Tibial nerve (tissue), 4 donors: ENCODE measurements around the gene SORCS2. TPM values are rescaled to one million over a fixed set of nuclear protein-coding genes. Genes with fewer than 3 reads are reported as not detected.
A peak's percentile ranks its signal among the peaks of the same experiment; 100 is the strongest.

Experiments
- DNase-seq, 2 donors: peaks; one replicate each; pipeline ENCODE4 v3.0.0-alpha.2; 2019; ENCODE audit warnings: low spot score in 2 of 2
- H3K27ac ChIP-seq, 4 donors: fragments of 200-600 bp; sonication (generic) in 3 of 4; one replicate each; pipeline ENCODE4 v1.5.1; 2017 to 2019; ENCODE audit warnings: mild to moderate bottlenecking in 1 of 4
- H3K27me3 ChIP-seq, 2 donors: fragments of 200-600 bp; sonication (generic) in 1 of 2; one replicate each; pipeline versions ENCODE4 v1.5.1 to v1.6.0; 2017 to 2019
- H3K36me3 ChIP-seq, 3 donors: fragments of 200-600 bp; sonication (generic); one replicate each; pipeline ENCODE4 v1.5.1; 2018 to 2019
- H3K4me1 ChIP-seq, 4 donors: fragments of 200-600 bp; sonication (generic) in 3 of 4; one replicate each; pipeline ENCODE4 v1.5.1; 2017 to 2019
- H3K4me3 ChIP-seq, 4 donors: fragments of 200-600 bp; sonication (generic) in 3 of 4; one replicate each; pipeline ENCODE4 v1.5.1; 2017 to 2019; ENCODE audit warnings: mild to moderate bottlenecking in 1 of 4, moderate library complexity in 1 of 4
- H3K9me3 ChIP-seq, 4 donors: fragments of 200-600 bp; sonication (generic) in 3 of 4; one replicate each; pipeline ENCODE4 v1.5.1; 2017 to 2019
- EP300 ChIP-seq, 2 donors: sonication (generic); formaldehyde crosslinking; IDR thresholded peaks; one replicate each; pipeline ENCODE4 v1.6.1; 2017; ENCODE audit warnings: antibody characterized with exemption in 2 of 2, mild to moderate bottlenecking in 1 of 2
- POLR2A ChIP-seq, 2 donors: fragments of 450-650 bp; IDR thresholded peaks; one replicate each; pipeline ENCODE4 v1.6.1; 2017; ENCODE audit warnings: antibody characterized with exemption in 2 of 2, mild to moderate bottlenecking in 2 of 2, moderate library complexity in 2 of 2
- WGBS, 2 donors: methylation state at CpG; one replicate each; pipeline ENCODE4 v1.1.5; 2018; 5-methylcytosine and 5-hydroxymethylcytosine counted together
- total RNA-seq, 4 donors: library from RNA; depleted of rRNA; stranded (reverse); fragments of >200 nt; gene quantifications; one replicate each; pipeline ENCODE4 v1.1.0, GENCODE V29; 2016
- TF ChIP-seq, protein P1 (sequence below), 5 experiments: fragments of 200-600 bp in 3 of 5; fragments of 450-650 bp in 2 of 5; sonication (generic) in 3 of 5; IDR thresholded peaks; one replicate each; pipeline ENCODE4 v1.5.1; 2016 to 2019; ENCODE audit warnings: antibody characterized with exemption in 5 of 5, mild to moderate bottlenecking in 3 of 5, moderate library complexity in 2 of 5

The SORCS2 gene
- total RNA-seq, 4 donors from 2014 or later, result 15.6 to 48.9 (median 38.3) TPM

DNA sequence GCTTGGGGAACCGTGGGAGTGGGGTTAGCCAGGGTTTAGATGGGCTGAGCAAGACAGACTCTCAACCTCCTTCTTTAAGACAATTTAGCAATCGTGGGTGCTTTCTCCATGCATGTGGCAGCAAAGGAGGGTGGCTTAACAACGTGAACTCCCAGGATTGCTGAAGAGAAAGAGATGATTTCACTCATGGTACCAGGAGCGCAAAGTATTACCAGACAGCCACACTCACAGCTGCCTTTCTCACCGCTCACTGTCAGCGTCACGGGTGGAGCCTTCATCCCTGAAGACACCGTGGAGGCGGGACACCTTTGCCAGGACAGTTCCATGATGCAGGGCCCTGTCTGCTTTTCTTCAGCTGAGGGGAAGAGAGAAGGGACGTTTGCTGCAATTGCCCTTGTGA lies 454.8 kb downstream of the SORCS2 start:
- Histone ChIP-seq H3K36me3 (peaks cover 0 to 14% (median 0%) of the 10 kb centered on the region in 3 donors), H3K4me3 (no peak overlapping the region), H3K9me3 (peaks cover 0 to 10% (median 0%) of the 10 kb centered on the region in 4 donors), H3K27me3 (no peaks in the 10 kb centered on the region), H3K27ac (peak overlapping the region in 1 of 4 donors; percentile 51), H3K4me1 (peaks cover 0 to 47% (median 11%) of the 10 kb centered on the region in 4 donors)
- TF ChIP-seq, protein P1, sequence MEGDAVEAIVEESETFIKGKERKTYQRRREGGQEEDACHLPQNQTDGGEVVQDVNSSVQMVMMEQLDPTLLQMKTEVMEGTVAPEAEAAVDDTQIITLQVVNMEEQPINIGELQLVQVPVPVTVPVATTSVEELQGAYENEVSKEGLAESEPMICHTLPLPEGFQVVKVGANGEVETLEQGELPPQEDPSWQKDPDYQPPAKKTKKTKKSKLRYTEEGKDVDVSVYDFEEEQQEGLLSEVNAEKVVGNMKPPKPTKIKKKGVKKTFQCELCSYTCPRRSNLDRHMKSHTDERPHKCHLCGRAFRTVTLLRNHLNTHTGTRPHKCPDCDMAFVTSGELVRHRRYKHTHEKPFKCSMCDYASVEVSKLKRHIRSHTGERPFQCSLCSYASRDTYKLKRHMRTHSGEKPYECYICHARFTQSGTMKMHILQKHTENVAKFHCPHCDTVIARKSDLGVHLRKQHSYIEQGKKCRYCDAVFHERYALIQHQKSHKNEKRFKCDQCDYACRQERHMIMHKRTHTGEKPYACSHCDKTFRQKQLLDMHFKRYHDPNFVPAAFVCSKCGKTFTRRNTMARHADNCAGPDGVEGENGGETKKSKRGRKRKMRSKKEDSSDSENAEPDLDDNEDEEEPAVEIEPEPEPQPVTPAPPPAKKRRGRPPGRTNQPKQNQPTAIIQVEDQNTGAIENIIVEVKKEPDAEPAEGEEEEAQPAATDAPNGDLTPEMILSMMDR (IDR thresholded peaks at IDR 0.05), result no peak
- TF ChIP-seq EP300 (IDR thresholded peaks at IDR 0.05) (no peak), POLR2A (IDR thresholded peaks at IDR 0.05) (no peak)
- no peak for DNase-seq
- WGBS, 2 donors, result 80 to 87% methylated on average over 10 of the region's 10 CpGs

DNA sequence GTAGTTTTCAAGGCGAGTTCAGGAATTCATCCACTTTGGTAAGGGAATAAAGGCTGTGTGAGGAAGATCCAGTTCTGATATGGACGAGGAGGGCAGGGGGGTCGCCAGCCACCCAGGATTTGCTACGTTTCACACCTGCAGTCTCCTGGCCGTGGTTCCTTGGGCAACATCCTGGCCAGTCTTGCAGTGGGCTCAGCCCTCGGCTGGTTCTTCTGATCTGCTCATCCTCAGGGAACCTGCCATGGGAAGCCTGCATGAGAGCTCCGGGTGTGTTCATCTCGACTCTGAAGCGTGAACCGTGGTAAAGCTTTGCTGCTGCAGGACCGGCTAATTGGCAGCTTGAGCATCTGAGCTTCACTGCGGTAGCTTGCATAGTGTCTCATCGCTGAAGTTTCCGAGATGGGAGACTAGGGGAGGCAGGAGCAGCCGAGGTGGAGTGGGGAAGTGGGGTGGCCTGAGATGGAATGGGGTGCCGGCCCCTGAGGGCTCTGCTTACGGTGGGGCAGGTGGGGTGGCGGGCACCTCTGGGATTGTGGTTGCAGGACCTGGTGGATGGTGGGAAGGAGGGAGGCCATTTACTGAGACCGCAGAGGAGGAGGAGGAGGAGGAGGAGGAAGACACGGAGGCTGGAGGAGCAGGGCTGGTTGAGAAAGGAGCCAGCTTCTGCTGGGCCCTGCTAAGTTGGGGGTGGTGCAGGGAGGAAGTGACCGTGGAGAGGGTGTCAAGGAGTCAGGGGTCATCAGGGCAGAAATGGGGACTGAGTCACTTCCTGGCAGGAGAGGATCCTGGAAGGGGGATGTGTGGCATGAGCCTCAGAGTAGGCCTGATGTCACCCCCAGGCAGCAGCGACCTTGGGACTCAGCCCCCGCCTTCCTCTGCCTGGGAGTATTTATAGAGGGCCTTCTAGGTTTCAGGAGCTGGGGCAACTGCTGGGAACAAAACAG lies 455.5 kb downstream of the SORCS2 start:
- no peak overlapping the region for H3K4me3 ChIP-seq
- no peak for DNase-seq
- peak overlapping the region in 2 of 4 donors; percentile 51 to 70 for H3K27ac ChIP-seq
- H3K36me3 ChIP-seq, result peaks cover 0 to 10% (median 0%) of the 10 kb centered on the region in 3 donors
- H3K4me1 ChIP-seq, result peaks cover 0 to 54% (median 15%) of the 10 kb centered on the region in 4 donors
- TF ChIP-seq EP300 (IDR thresholded peaks at IDR 0.05) (peak in 1 of 2 donors; percentile 10), POLR2A (IDR thresholded peaks at IDR 0.05) (no peak)
- peaks cover 0 to 10% (median 0%) of the 10 kb centered on the region in 4 donors for H3K9me3 ChIP-seq
- no peaks in the 10 kb centered on the region for H3K27me3 ChIP-seq
- WGBS, 2 donors, result 74 to 79% methylated on average over 18 to 23 of the region's 23 CpGs

DNA sequence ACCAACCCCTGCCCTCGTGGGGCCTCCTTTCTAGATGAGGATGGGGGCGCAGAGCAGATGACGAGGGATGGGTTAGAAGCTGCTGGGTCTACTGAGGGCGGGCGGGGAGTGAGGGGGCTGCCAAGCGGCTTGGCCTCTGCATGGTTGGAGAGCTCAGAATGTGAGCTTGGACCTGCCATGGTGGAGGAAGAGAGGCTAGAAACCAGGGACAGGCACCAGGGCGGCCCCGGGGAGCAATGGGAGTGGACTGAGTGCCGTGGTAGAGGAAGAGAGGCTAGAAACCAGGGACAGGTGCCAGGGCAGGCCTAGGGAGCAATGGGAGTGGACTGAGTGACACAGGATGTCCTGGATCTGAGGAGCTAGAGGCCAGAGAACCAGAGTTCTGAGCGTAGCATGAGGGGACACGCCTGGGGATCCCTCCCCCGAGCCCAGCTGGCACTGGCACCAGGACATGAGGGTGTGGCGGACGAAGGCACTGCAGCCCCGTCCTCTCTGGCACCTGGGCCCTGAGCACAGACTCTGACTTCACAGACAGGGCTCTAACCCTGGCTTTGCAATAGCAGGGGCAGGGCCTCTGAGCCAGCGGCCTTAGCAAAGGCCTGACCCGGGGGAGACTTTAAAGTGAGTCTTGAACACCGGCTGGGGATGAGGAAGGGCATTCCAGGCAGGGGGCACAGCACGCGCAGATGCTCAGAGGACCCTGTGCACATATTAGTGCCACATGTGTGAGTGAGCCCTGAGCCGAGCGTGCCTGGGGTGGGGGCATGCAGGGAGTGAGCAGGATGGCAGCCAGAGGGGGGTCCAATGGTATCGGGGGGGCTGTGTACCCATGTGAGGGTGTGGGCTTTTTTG lies 456.4 kb downstream of the SORCS2 start:
- Histone ChIP-seq H3K9me3 (peaks cover 0 to 10% (median 0%) of the 10 kb centered on the region in 4 donors), H3K36me3 (peaks cover 0 to 8% (median 0%) of the 10 kb centered on the region in 3 donors), H3K4me1 (peaks cover 0 to 63% (median 21%) of the 10 kb centered on the region in 4 donors), H3K4me3 (no peak overlapping the region), H3K27ac (peak overlapping the region in 2 of 4 donors; percentile 51 to 70), H3K27me3 (no peaks in the 10 kb centered on the region)
- DNase-seq, result no peak
- WGBS, 2 donors, result 83 to 84% methylated on average over 23 of the region's 23 CpGs
- no peak for TF ChIP-seq EP300 (IDR thresholded peaks at IDR 0.05)

DNA sequence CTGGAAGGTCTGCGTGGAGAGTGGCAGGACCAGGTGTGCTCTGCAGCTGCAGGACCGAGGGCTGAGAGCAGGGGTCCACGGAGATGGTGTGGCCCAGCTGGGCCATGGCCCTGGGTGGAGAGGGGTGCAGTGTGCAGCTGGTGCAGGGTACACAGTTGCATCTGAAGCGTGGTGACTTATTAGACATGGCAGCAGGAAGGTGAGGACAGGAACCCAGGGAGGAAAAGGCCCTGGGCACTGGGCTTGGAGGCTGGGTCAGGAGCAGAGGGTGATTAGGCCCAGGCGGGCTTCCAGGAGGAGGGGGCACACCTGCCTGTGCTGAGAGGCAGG lies 457.0 kb downstream of the SORCS2 start:
- H3K4me1 ChIP-seq, result peaks cover 0 to 69% (median 21%) of the 10 kb centered on the region in 4 donors
- peaks cover 0 to 5% (median 0%) of the 10 kb centered on the region in 3 donors for H3K36me3 ChIP-seq
- WGBS, 2 donors, result 92 to 93% methylated on average over 5 of the region's 5 CpGs
- no peak overlapping the region for H3K4me3 ChIP-seq
- peak overlapping the region in 2 of 4 donors; percentile 72 to 85 for H3K27ac ChIP-seq
- H3K27me3 ChIP-seq, result no peaks in the 10 kb centered on the region
- peaks cover 0 to 4% (median 0%) of the 10 kb centered on the region in 4 donors for H3K9me3 ChIP-seq
- no peak for DNase-seq
- TF ChIP-seq POLR2A (IDR thresholded peaks at IDR 0.05), result no peak
- TF ChIP-seq, protein P1 (IDR thresholded peaks at IDR 0.05), result no peak
- TF ChIP-seq EP300 (IDR thresholded peaks at IDR 0.05), result no peak

DNA sequence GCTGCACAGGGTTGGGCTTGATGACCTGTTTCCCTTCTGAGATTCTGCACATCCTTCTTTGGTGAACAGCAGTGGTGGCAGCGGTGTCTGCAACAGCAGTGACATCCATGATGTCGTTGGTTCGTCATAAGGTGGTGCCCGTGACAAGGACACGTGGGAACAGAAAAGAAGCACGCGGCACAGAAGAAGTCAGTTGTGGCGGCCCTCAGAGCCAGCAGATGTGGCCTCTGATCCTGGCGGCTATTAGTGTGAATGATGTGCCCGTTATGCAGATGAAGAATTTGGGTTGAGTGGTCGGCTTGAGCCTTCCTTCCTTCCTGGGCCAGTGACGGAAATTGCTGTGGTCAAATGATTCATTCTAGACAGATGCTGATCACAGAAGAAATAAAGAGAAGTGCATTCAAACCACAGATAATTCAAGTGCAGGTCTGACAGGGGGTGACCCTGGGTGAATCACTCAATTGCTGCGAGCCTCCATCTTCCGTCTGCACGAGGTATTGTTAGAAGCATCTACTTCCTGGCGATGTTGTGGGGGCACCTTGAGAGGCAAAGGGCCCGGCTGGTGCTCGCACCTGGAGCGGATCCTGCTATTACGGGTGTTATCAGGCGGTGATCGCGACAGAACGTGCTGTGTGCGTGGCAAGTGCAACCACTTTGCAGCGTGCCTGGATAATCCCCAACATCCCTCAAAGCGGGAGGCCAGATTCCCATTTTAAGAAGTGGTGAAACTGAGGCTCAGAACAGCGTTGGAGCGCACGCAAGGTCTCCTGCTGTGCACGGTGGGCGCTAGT lies 457.6 kb downstream of the SORCS2 start:
- TF ChIP-seq, protein P1 (IDR thresholded peaks at IDR 0.05), result no peak
- TF ChIP-seq POLR2A (IDR thresholded peaks at IDR 0.05) (no peak), EP300 (IDR thresholded peaks at IDR 0.05) (peak in 1 of 2 donors; percentile 29)
- WGBS, 2 donors, result 81 to 85% methylated on average over 30 to 32 of the region's 32 CpGs
- peak overlapping the region in 2 of 4 donors; percentile 72 to 85 for H3K27ac ChIP-seq
- peaks cover 0 to 75% (median 21%) of the 10 kb centered on the region in 4 donors for H3K4me1 ChIP-seq
- DNase-seq, result no peak
- H3K36me3 ChIP-seq, result no peaks in the 10 kb centered on the region
- no peak overlapping the region for H3K4me3 ChIP-seq
- H3K9me3 ChIP-seq, result no peaks in the 10 kb centered on the region
- H3K27me3 ChIP-seq, result no peaks in the 10 kb centered on the region
